Stomach (tissue), 4 donors: Measurements from ENCODE around the gene PTTG1IP2.

Experiments
- EP300 ChIP-seq: sonication (generic); formaldehyde crosslinking; IDR thresholded peaks from one replicate; pipeline ENCODE4 v1.6.1; 2017; ENCODE audit warnings: antibody characterized with exemption
- POLR2A ChIP-seq, 4 donors: fragments of 450-650 bp; IDR thresholded peaks; one replicate each; pipeline ENCODE4 v1.6.1; 2016; ENCODE audit warnings: antibody characterized with exemption in 4 of 4, control low read depth in 2 of 4, mild to moderate bottlenecking in 1 of 4, moderate library complexity in 1 of 4
- POLR2AphosphoS5 ChIP-seq, 3 donors: sonication (generic); formaldehyde crosslinking; IDR thresholded peaks; one replicate each; pipeline ENCODE4 v1.6.1; 2016; ENCODE audit warnings: antibody characterized with exemption in 3 of 3
- TF ChIP-seq, protein P1 (sequence below), 7 experiments: fragments of 450-650 bp in 4 of 7; fragments of 200-600 bp in 3 of 7; sonication (generic) in 3 of 7; IDR thresholded peaks; one replicate each; pipeline ENCODE4 v1.5.1; 2016 to 2019; ENCODE audit warnings: antibody characterized with exemption in 7 of 7, control low read depth in 2 of 7, mild to moderate bottlenecking in 1 of 7

DNA sequence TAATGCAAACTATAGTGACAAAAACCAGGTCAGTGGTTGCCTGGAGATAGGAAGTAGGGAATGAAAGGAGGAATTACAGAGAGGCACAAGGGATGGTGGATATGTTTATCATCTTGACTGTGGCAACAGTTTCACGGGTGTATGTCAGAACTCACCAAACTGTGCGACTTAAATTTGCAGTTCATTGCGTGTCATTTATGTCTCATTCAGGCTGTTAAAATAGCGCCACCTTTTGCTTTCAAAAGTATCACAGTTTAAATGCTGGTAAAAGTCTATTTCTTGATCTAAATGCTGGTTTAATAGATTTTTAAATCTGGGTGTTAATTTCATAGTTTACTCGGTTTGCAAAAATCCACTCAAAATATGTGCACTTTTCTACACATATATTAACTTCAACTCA is 51.0 kb downstream of the PTTG1IP2 start:
- TF ChIP-seq, protein P1, sequence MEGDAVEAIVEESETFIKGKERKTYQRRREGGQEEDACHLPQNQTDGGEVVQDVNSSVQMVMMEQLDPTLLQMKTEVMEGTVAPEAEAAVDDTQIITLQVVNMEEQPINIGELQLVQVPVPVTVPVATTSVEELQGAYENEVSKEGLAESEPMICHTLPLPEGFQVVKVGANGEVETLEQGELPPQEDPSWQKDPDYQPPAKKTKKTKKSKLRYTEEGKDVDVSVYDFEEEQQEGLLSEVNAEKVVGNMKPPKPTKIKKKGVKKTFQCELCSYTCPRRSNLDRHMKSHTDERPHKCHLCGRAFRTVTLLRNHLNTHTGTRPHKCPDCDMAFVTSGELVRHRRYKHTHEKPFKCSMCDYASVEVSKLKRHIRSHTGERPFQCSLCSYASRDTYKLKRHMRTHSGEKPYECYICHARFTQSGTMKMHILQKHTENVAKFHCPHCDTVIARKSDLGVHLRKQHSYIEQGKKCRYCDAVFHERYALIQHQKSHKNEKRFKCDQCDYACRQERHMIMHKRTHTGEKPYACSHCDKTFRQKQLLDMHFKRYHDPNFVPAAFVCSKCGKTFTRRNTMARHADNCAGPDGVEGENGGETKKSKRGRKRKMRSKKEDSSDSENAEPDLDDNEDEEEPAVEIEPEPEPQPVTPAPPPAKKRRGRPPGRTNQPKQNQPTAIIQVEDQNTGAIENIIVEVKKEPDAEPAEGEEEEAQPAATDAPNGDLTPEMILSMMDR (IDR thresholded peaks at IDR 0.05): no peak
- TF ChIP-seq POLR2AphosphoS5 (IDR thresholded peaks at IDR 0.05) (no peak), POLR2A (IDR thresholded peaks at IDR 0.05) (no peak), EP300 (no peak)
